Activated CD4-positive, alpha-beta T cell treated with anti-CD3 and anti-CD28 coated beads, Interleukin-2, amount 50 U/mL, for 16 hours (primary cell): ENCODE results near the gene CDCA4.
"Not testable (repeated sequence)": the region's sequence is repeated elsewhere in the genome, so short reads cannot be mapped to it uniquely, and the experiment has no call there.

Experiments used
- DNase-seq: peaks from one replicate; pipeline ENCODE4 v3.0.0-alpha.2; 2020

CDCA4 gene

GRCh38 chr14:105056303-105056831 lies 35.5 kb upstream of the CDCA4 start:
- no peak for DNase-seq

- DNase-seq: no peak
These were observed 34.9 kb upstream of the CDCA4 start for GRCh38 chr14:105055736-105056302.

- no peak for DNase-seq
These were observed 34.5 kb upstream of the CDCA4 start for GRCh38 chr14:105055334-105055733.

- no peak for DNase-seq
These were observed 33.1 kb upstream of the CDCA4 start for GRCh38 chr14:105053996-105054395.

GRCh38 chr14:105053421-105053820 lies 32.5 kb upstream of the CDCA4 start:
- no peak for DNase-seq

GRCh38 chr14:105052110-105052458 lies 31.2 kb upstream of the CDCA4 start:
- no peak for DNase-seq

GRCh38 chr14:105051182-105052109 lies 30.6 kb upstream of the CDCA4 start:
- DNase-seq: no peak

GRCh38 chr14:105050551-105050897 lies 29.6 kb upstream of the CDCA4 start:
- DNase-seq: no peak

- no peak for DNase-seq
These were observed 29.1 kb upstream of the CDCA4 start for GRCh38 chr14:105049753-105050550.

GRCh38 chr14:105047283-105048016 lies 26.6 kb upstream of the CDCA4 start:
- DNase-seq: no peak

GRCh38 chr14:105046891-105047282 lies 26.0 kb upstream of the CDCA4 start:
- no peak for DNase-seq

GRCh38 chr14:105045710-105046326 lies 24.9 kb upstream of the CDCA4 start:
- DNase-seq: peak; percentile 93

- no peak for DNase-seq
These were observed 22.8 kb upstream of the CDCA4 start for GRCh38 chr14:105043641-105044040.

GRCh38 chr14:105042813-105043212 lies 21.9 kb upstream of the CDCA4 start:
- DNase-seq: no peak

GRCh38 chr14:105041841-105042765 lies 21.2 kb upstream of the CDCA4 start:
- no peak for DNase-seq

GRCh38 chr14:105039458-105040205 lies 18.7 kb upstream of the CDCA4 start:
- no peak for DNase-seq

- DNase-seq: not testable (repeated sequence)
These were observed 14.7 kb upstream of the CDCA4 start for GRCh38 chr14:105035616-105036015.

GRCh38 chr14:105034315-105035039 lies 13.6 kb upstream of the CDCA4 start:
- DNase-seq: no peak

- DNase-seq: not testable (repeated sequence)
These were observed 12.6 kb upstream of the CDCA4 start for GRCh38 chr14:105033412-105033900.
